Activated CD4-positive, alpha-beta T cell treated with anti-CD3 and anti-CD28 coated beads, Interleukin-10, Interleukin-2, amounts not matched to agents 100 ng/mL and 50 ng/mL, durations not matched to agents 16 hours and 8 hours (primary cell): Measurements from ENCODE around the gene NUDT14.
A peak's percentile ranks its signal among the peaks of the same experiment; 100 is the strongest.

Experiments
- DNase-seq: peaks from one replicate; pipeline ENCODE4 v3.0.0-alpha.2; 2020

Gene NUDT14

GRCh38 chr14:105172476-105172875, 8.6 kb downstream of the NUDT14 start:
- DNase-seq, result no peak

GRCh38 chr14:105171004-105171673, 10.0 kb downstream of the NUDT14 start:
- DNase-seq, result no peak

GRCh38 chr14:105169776-105170655, 11.1 kb downstream of the NUDT14 start:
- DNase-seq, result peak; percentile 33

- peak; percentile 41 for DNase-seq
Observed at GRCh38 chr14:105168979-105169507, 12.1 kb downstream of the NUDT14 start.

GRCh38 chr14:105168496-105168978, 12.6 kb downstream of the NUDT14 start, which contains the start of gene JAG2:
Gene JAG2, minus strand, starts transcription at chr14:105168776. Its CDS starts 356 bp downstream, at chr14:105168420.
- DNase-seq, result peak; percentile 56

- DNase-seq, result no peak
Observed at GRCh38 chr14:105168093-105168420, 13.1 kb downstream of the NUDT14 start.

GRCh38 chr14:105167303-105168092, 13.6 kb downstream of the NUDT14 start:
- DNase-seq, result no peak

- DNase-seq, result no peak
Observed at GRCh38 chr14:105166571-105167302, 14.4 kb downstream of the NUDT14 start.

GRCh38 chr14:105165761-105166485, 15.2 kb downstream of the NUDT14 start:
- no peak for DNase-seq

GRCh38 chr14:105165134-105165704, 15.9 kb downstream of the NUDT14 start:
- no peak for DNase-seq

GRCh38 chr14:105163040-105163742, 17.9 kb downstream of the NUDT14 start:
- DNase-seq, result no peak

GRCh38 chr14:105162669-105162979, 18.5 kb downstream of the NUDT14 start:
- DNase-seq, result no peak

- no peak for DNase-seq
Observed at GRCh38 chr14:105161964-105162668, 19.0 kb downstream of the NUDT14 start.

- DNase-seq, result no peak
Observed at GRCh38 chr14:105161309-105161708, 19.8 kb downstream of the NUDT14 start.

GRCh38 chr14:105160776-105161175, 20.3 kb downstream of the NUDT14 start:
- no peak for DNase-seq

GRCh38 chr14:105159344-105159743, 21.8 kb downstream of the NUDT14 start:
- DNase-seq, result no peak

GRCh38 chr14:105158794-105159193, 22.3 kb downstream of the NUDT14 start:
- no peak for DNase-seq

- DNase-seq, result no peak
Observed at GRCh38 chr14:105157872-105158271, 23.2 kb downstream of the NUDT14 start.

GRCh38 chr14:105156414-105157375, 24.4 kb downstream of the NUDT14 start:
- DNase-seq, result no peak
